ENCODE data around the gene CHI3L1. TPM values are rescaled to one million over a fixed set of nuclear protein-coding genes. Genes with fewer than 3 reads are reported as not detected.

The CHI3L1 gene
- total and polyA plus RNA-seq, 2 donors (not counting 1 experiment from before 2014, with no cell fraction given): 0.15 TPM; not detected in 1

DNA sequence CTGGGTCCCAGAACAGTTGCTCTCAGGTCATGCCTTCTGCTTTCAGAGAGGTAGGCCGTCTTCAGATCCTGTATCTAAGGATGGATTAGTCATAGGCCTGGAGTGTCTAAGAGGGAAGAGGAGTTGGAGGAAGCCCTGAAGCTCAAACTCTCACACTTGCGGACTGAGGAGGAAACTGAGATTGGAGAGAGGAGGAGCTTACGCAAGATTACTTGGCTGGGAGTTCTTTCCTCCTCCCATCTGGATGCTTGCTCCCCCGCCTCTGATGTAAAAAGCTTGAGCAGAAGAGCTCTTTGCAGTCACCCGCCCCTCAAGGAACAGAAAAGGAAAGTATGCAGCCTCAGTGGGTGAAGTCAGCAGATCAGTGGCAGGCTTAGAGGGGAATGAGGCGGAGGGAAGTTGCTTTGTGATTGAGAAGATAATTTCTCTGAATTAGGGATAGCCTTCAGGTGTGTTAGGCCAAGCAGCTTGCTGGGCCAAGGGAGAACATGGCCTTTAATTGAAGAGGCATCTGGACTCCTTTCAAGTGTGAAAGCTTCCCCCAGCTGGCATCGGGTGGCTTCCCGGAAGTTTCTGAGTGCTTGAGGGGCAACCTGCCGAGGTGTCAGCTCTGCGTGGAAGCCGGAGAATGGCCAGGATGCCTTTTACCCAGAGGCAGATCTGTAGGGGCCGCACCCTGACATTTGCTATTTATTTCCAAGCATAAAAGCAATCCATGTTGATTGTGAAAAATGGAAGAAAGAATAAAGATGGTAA is 52.4 kb downstream of the CHI3L1 start:
- peaks cover 10% of the 10 kb centered on the region for H3K4me1 Mint-ChIP-seq
- no peak overlapping the region for H3K4me3 Mint-ChIP-seq
- peaks cover 0 to 8% (median 2%) of the 10 kb centered on the region in 4 experiments for H3K27me3 ChIP-seq (replicated peaks in 1 of 4; ENCODE audit: control extremely low read depth in 1 of 4, control insufficient read depth in 3 of 4, insufficient read depth in 4 of 4, low read length in 3 of 4)
- no peak overlapping the region for H2AFZ ChIP-seq (ENCODE audit: insufficient read depth, low read depth, low read length, poor library complexity, severe bottlenecking)
- no peak overlapping the region for H3K9ac ChIP-seq (ENCODE audit: low read length)
- WGBS (ENCODE audit: insufficient coverage): 83% methylated on average over 7 of the region's 12 CpGs
- no peak overlapping the region for H3K4me2 ChIP-seq (replicated peaks; ENCODE audit: low read depth, low read length, poor library complexity, severe bottlenecking)
- H3K9me3 Mint-ChIP-seq (ENCODE audit: insufficient read depth): no peaks in the 10 kb centered on the region
- H3K4me1 ChIP-seq (ENCODE audit: control insufficient read depth in 2 of 2, insufficient read depth in 2 of 2, low read length in 2 of 2): peaks cover 7 to 8% of the 10 kb centered on the region in 2 donors
- H3K79me2 ChIP-seq (ENCODE audit: control insufficient read depth, insufficient read depth, low read length): no peaks in the 10 kb centered on the region
- H3K27ac Mint-ChIP-seq: no peak overlapping the region
- H4K20me1 ChIP-seq (ENCODE audit: control insufficient read depth, insufficient read depth, low read length, poor library complexity, severe bottlenecking): no peaks in the 10 kb centered on the region
- no peaks in the 10 kb centered on the region for H3K36me3 ChIP-seq (replicated peaks in 1 of 2; ENCODE audit: control extremely low read depth in 1 of 2, control insufficient read depth in 1 of 2, extremely low read depth in 1 of 2, insufficient read depth in 2 of 2, low read length in 1 of 2)
- H3K4me3 ChIP-seq (ENCODE audit: control extremely low read depth in 1 of 5, extremely low read depth in 1 of 5, insufficient read depth in 1 of 5, low read depth in 2 of 5, low read length in 4 of 5): no peak overlapping the region
- no peak overlapping the region for H3K27ac ChIP-seq (ENCODE audit: low read length in 2 of 2)
- H3K27me3 Mint-ChIP-seq: peaks cover 26% of the 10 kb centered on the region
- CTCF ChIA-PET: no interaction called here
- POLR2A ChIA-PET: no interaction called here
- intact Hi-C loops (cut with micrococcal nuclease): no loop called here
- H3K9me3 ChIP-seq (ENCODE audit: control extremely low read depth in 1 of 3, control insufficient read depth in 2 of 3, insufficient read depth in 1 of 3, low read length in 2 of 3): no peaks in the 10 kb centered on the region
- TF ChIP-seq EZH2 (IDR thresholded peaks at IDR 0.05; ENCODE audit: borderline replicate concordance, insufficient read depth, low read depth, low read length, poor library complexity, severe bottlenecking): no peak
- TF ChIP-seq, protein P1, sequence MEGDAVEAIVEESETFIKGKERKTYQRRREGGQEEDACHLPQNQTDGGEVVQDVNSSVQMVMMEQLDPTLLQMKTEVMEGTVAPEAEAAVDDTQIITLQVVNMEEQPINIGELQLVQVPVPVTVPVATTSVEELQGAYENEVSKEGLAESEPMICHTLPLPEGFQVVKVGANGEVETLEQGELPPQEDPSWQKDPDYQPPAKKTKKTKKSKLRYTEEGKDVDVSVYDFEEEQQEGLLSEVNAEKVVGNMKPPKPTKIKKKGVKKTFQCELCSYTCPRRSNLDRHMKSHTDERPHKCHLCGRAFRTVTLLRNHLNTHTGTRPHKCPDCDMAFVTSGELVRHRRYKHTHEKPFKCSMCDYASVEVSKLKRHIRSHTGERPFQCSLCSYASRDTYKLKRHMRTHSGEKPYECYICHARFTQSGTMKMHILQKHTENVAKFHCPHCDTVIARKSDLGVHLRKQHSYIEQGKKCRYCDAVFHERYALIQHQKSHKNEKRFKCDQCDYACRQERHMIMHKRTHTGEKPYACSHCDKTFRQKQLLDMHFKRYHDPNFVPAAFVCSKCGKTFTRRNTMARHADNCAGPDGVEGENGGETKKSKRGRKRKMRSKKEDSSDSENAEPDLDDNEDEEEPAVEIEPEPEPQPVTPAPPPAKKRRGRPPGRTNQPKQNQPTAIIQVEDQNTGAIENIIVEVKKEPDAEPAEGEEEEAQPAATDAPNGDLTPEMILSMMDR (IDR thresholded peaks at IDR 0.05): no peak
- ATAC-seq (ENCODE audit: low read depth): no peak
- DNase-seq: no peak

GRCh38 chr1:203131548-203132200 is 54.8 kb downstream of the CHI3L1 start:
- Mint-ChIP-seq H3K27ac (no peak overlapping the region), H3K9me3 (ENCODE audit: insufficient read depth) (no peaks in the 10 kb centered on the region), H3K4me3 (no peak overlapping the region), H3K4me1 (peaks cover 20% of the 10 kb centered on the region), H3K27me3 (peaks cover 39% of the 10 kb centered on the region)
- WGBS (ENCODE audit: insufficient coverage): 95% methylated on average over 8 of the region's 9 CpGs
- no peaks in the 10 kb centered on the region for H4K20me1 ChIP-seq (ENCODE audit: control insufficient read depth, insufficient read depth, low read length, poor library complexity, severe bottlenecking)
- DNase-seq (no peak), ATAC-seq (ENCODE audit: low read depth) (no peak)
- no peak overlapping the region for H3K4me3 ChIP-seq (ENCODE audit: control extremely low read depth in 1 of 5, extremely low read depth in 1 of 5, insufficient read depth in 1 of 5, low read depth in 2 of 5, low read length in 4 of 5)
- no peak overlapping the region for H3K9ac ChIP-seq (ENCODE audit: low read length)
- TF ChIP-seq, protein P1 (IDR thresholded peaks at IDR 0.05): no peak
- no peak for TF ChIP-seq EZH2 (IDR thresholded peaks at IDR 0.05; ENCODE audit: borderline replicate concordance, insufficient read depth, low read depth, low read length, poor library complexity, severe bottlenecking)
- H2AFZ ChIP-seq (ENCODE audit: insufficient read depth, low read depth, low read length, poor library complexity, severe bottlenecking): no peak overlapping the region
- H3K9me3 ChIP-seq (ENCODE audit: control extremely low read depth in 1 of 3, control insufficient read depth in 2 of 3, insufficient read depth in 1 of 3, low read length in 2 of 3): peaks cover 0 to 6% (median 0%) of the 10 kb centered on the region in 3 donors
- intact Hi-C loops (cut with micrococcal nuclease): no loop called here
- H3K4me2 ChIP-seq (replicated peaks; ENCODE audit: low read depth, low read length, poor library complexity, severe bottlenecking): no peak overlapping the region
- peaks cover 0 to 30% (median 12%) of the 10 kb centered on the region in 4 experiments for H3K27me3 ChIP-seq (replicated peaks in 1 of 4; ENCODE audit: control extremely low read depth in 1 of 4, control insufficient read depth in 3 of 4, insufficient read depth in 4 of 4, low read length in 3 of 4)
- H3K27ac ChIP-seq (ENCODE audit: low read length in 2 of 2): no peak overlapping the region
- CTCF ChIA-PET: no interaction called here
- POLR2A ChIA-PET: no interaction called here
- H3K4me1 ChIP-seq (ENCODE audit: control insufficient read depth in 2 of 2, insufficient read depth in 2 of 2, low read length in 2 of 2): peaks cover 14 to 21% of the 10 kb centered on the region in 2 donors
- no peaks in the 10 kb centered on the region for H3K79me2 ChIP-seq (ENCODE audit: control insufficient read depth, insufficient read depth, low read length)
- H3K36me3 ChIP-seq (replicated peaks in 1 of 2; ENCODE audit: control extremely low read depth in 1 of 2, control insufficient read depth in 1 of 2, extremely low read depth in 1 of 2, insufficient read depth in 2 of 2, low read length in 1 of 2): no peaks in the 10 kb centered on the region

Measured in B cell (primary cell).